Endothelial cell of umbilical vein (primary cell): ENCODE data around the gene CTSH. TPM values are rescaled to one million over a fixed set of nuclear protein-coding genes. Genes with fewer than 3 reads are reported as not detected.

Experiments used
- BruUV-seq: library from RNA; stranded (reverse); fragments of 400-500 nt; replicated peaks from 2 replicates; lab custom pipeline; 2021; lab: Mats Ljungman, UMichigan
- CTCF ChIA-PET: fragments of 300-600, 350-600 bp; sonication (Branson Sonifier 250); formaldehyde crosslinking; loops from one replicate; lab custom pipeline; 2021; ENCODE audit warnings: antibody characterized with exemption, inconsistent platforms; lab: Charles Lee
- POLR2A ChIA-PET: fragments of 300-600, 350-600 bp; sonication (Branson Sonifier 250); formaldehyde crosslinking; loops from one replicate; lab custom pipeline; 2021; ENCODE audit warnings: antibody characterized with exemption, inconsistent platforms; lab: Charles Lee
- DNase-seq: peaks from one replicate; pipeline ENCODE4 v3.0.0-alpha.2; 2011; ENCODE audit warnings: low read depth, low spot score
- FAIRE-seq: peaks from 2 replicates; lab custom pipeline; 2011; peaks lifted over from hg19 to GRCh38; lab: Jason Lieb, UNC
- H2AFZ ChIP-seq: 2 replicates; pipeline ENCODE4 v1.6.0; 2012; ENCODE audit warnings: low read depth, low read length, control low read depth, inconsistent platforms
- H3K27ac ChIP-seq: 2 replicates; pipeline ENCODE4 v1.5.1; 2011; ENCODE audit warnings: low read depth, mild to moderate bottlenecking, control low read depth, low read length, moderate library complexity; ENCODE audit not compliant: insufficient read depth
- H3K27me3 ChIP-seq, 2 experiments: 2 replicates each; pipeline versions ENCODE4 v1.6.0 to v1.6.1; 2011; ENCODE audit warnings: low read length in 2 of 2, mixed read lengths in 1 of 2; ENCODE audit not compliant: control insufficient read depth in 2 of 2, insufficient read depth in 2 of 2
- H3K36me3 ChIP-seq, 2 experiments: 2 replicates in 1 of 2; 3 replicates in 1 of 2; pipeline ENCODE4 v1.5.1; 2011; ENCODE audit warnings: low read length in 2 of 2, mild to moderate bottlenecking in 1 of 2, moderate library complexity in 1 of 2; ENCODE audit not compliant: control insufficient read depth in 2 of 2, insufficient read depth in 2 of 2; ENCODE audit errors: extremely low read depth in 1 of 2
- H3K4me1 ChIP-seq: 3 replicates; pipeline ENCODE4 v1.5.1; 2011; ENCODE audit warnings: mild to moderate bottlenecking, low read length; ENCODE audit not compliant: control insufficient read depth, insufficient read depth; ENCODE audit errors: extremely low read depth
- H3K4me2 ChIP-seq: 2 replicates; pipeline ENCODE4 v1.6.1; 2011; ENCODE audit warnings: low read length, control low read depth, mixed read lengths; ENCODE audit not compliant: insufficient read depth
- H3K4me3 ChIP-seq, 3 experiments: fragments of 200-600 bp in 1 of 3; sonication (generic), shearing (Covaris generic) in 1 of 3; replicated peaks in 1 of 3; 2 replicates each; pipeline ENCODE4 v1.5.1; 2011 to 2016; ENCODE audit warnings: control low read depth in 3 of 3, low read length in 3 of 3, mild to moderate bottlenecking in 2 of 3, inconsistent platforms in 1 of 3, low read depth in 1 of 3, moderate library complexity in 1 of 3; ENCODE audit not compliant: insufficient read depth in 1 of 3
- H3K79me2 ChIP-seq: 2 replicates; pipeline ENCODE4 v1.6.0; 2012; ENCODE audit warnings: low read length, inconsistent platforms; ENCODE audit not compliant: control insufficient read depth, insufficient read depth
- H3K9ac ChIP-seq: replicated peaks from 2 replicates; pipeline ENCODE3; 2011; ENCODE audit warnings: low read length, control low read depth; ENCODE audit not compliant: insufficient read depth; ENCODE audit errors: extremely low read depth
- H3K9me1 ChIP-seq: replicated peaks from 3 replicates; pipeline ENCODE4 v1.6.0; 2011; ENCODE audit warnings: mild to moderate bottlenecking, low read length; ENCODE audit not compliant: control insufficient read depth, insufficient read depth; ENCODE audit errors: extremely low read depth
- H3K9me3 ChIP-seq: replicated peaks from 2 replicates; pipeline ENCODE4 v1.5.1; 2012; ENCODE audit warnings: low read length, inconsistent platforms; ENCODE audit not compliant: control insufficient read depth, insufficient read depth
- H4K20me1 ChIP-seq: replicated peaks from 2 replicates; pipeline ENCODE3; 2011; ENCODE audit warnings: mild to moderate bottlenecking, low read length; ENCODE audit not compliant: control insufficient read depth, insufficient read depth; ENCODE audit errors: extremely low read depth
- CTCF ChIP-seq, 2 donors: IDR thresholded peaks; 1 replicate in 1 of 2; 2 replicates in 1 of 2; pipeline ENCODE4 v1.5.1; 2011; ENCODE audit warnings: low read length in 2 of 2, mild to moderate bottlenecking in 2 of 2, moderate library complexity in 2 of 2, control low read depth in 1 of 2, inconsistent platforms in 1 of 2, low read depth in 1 of 2; ENCODE audit not compliant: insufficient read depth in 1 of 2; ENCODE audit errors: extremely low read depth in 1 of 2
- EZH2 ChIP-seq: IDR thresholded peaks from 2 replicates; pipeline ENCODE4 v1.6.1; 2012; ENCODE audit warnings: borderline replicate concordance, low read depth, mild to moderate bottlenecking, moderate library complexity, low read length, inconsistent platforms; ENCODE audit not compliant: severe bottlenecking
- FOS ChIP-seq: IDR thresholded peaks from 2 replicates; pipeline ENCODE4 v1.6.1; 2011; ENCODE audit warnings: mild to moderate bottlenecking, low read length, moderate library complexity, borderline replicate concordance; ENCODE audit not compliant: insufficient read depth
- GATA2 ChIP-seq: IDR thresholded peaks from 2 replicates; pipeline ENCODE4 v1.7.0; 2011; ENCODE audit warnings: low read depth, mild to moderate bottlenecking, moderate library complexity, mixed read lengths, low read length; ENCODE audit not compliant: insufficient read length, insufficient read depth
- JUN ChIP-seq: IDR thresholded peaks from 2 replicates; pipeline ENCODE4 v1.6.1; 2011; ENCODE audit warnings: borderline replicate concordance, low read depth; ENCODE audit not compliant: insufficient read length, insufficient read depth
- MAX ChIP-seq: IDR thresholded peaks from 2 replicates; pipeline ENCODE4 v1.6.1; 2011; ENCODE audit not compliant: insufficient read depth, insufficient read length
- MYC ChIP-seq: IDR thresholded peaks from one replicate; pipeline ENCODE4 v1.6.1; 2011; ENCODE audit warnings: mild to moderate bottlenecking, low read depth, low read length
- POLR2A ChIP-seq: IDR thresholded peaks from 2 replicates; pipeline ENCODE4 v1.6.1; 2012; ENCODE audit warnings: low read depth, mild to moderate bottlenecking, control low read depth, low read length
- POLR2AphosphoS5 ChIP-seq: IDR thresholded peaks from 2 replicates; pipeline ENCODE4 v1.6.1; 2012; ENCODE audit warnings: low read depth, mild to moderate bottlenecking, control low read depth, low read length, moderate library complexity; ENCODE audit not compliant: insufficient read depth
- dilution Hi-C: fragments of 300-500 bp; cut with MboI; formaldehyde crosslinking; loops from one replicate; pipeline ENCODE4 v1.15.0; 2019; ENCODE audit warnings: low sequenced_read_pairs; ENCODE audit not compliant: extremely low pct_ligation_motif_present
- intact Hi-C: fragments of 100-400 bp; cut with micrococcal nuclease; formaldehyde crosslinking; loops from one replicate; pipeline ENCODE4 v1.10.0; 2022
- polyA plus RNA-seq, 4 experiments: library from polyadenylated mRNA; depleted of rRNA in 3 of 4; stranded (reverse) in 3 of 4; unstranded in 1 of 4; fragments of >200 nt; gene quantifications; 2 replicates each; pipeline versions ENCODE4 v1.2.1 to v1.2.3, GENCODE V29; 2011 to 2012; ENCODE audit warnings: missing spikeins in 1 of 4
- total RNA-seq: library from RNA; stranded (reverse); gene quantifications from 2 replicates; pipeline ENCODE4 v1.2.3, GENCODE V29; 2021

Gene CTSH
- total and polyA plus RNA-seq, 2 donors (not counting 3 experiments of a cell fraction or from before 2014, with no cell fraction given), result 7.0 to 7.4 TPM

GRCh38 chr15:78989701-78990240 is 44.9 kb upstream of the CTSH start:
- dilution Hi-C loops, result no loop called here
- Histone ChIP-seq H3K79me2 (no peaks in the 10 kb centered on the region), H2AFZ (no peak overlapping the region), H3K9me3 (no peaks in the 10 kb centered on the region), H3K36me3 (no peaks in the 10 kb centered on the region), H3K4me1 (peaks cover 12% of the 10 kb centered on the region), H3K4me2 (no peak overlapping the region), H3K9me1 (no peaks in the 10 kb centered on the region), H3K27ac (no peak overlapping the region), H3K4me3 (no peak overlapping the region), H4K20me1 (no peaks in the 10 kb centered on the region), H3K9ac (no peak overlapping the region), H3K27me3 (no peaks in the 10 kb centered on the region)
- POLR2A ChIA-PET, result no interaction called here
- no TSS peak for BruUV-seq
- no peak for DNase-seq
- intact Hi-C loops, result no loop called here
- FAIRE-seq, result no peak
- CTCF ChIA-PET, result interaction anchor here (1.0 to 2.8 kb wide), 5 partner anchors 8 to 41 kb away, joined by 3 to 18 read pairs (median 3); no protein-coding TSS in a partner anchor
- TF ChIP-seq FOS (no peak), POLR2AphosphoS5 (no peak), POLR2A (no peak), EZH2 (no peak), MYC (no peak), JUN (no peak), GATA2 (no peak), CTCF (IDR thresholded peaks at IDR 0.05; ENCODE audit: extremely low read depth in 1 of 2, insufficient read depth in 1 of 2, low read depth in 1 of 2, low read length in 2 of 2) (no peak), MAX (no peak)
